ENCODE measurements around the gene B4GALT2.

Gene B4GALT2

GRCh38 chr1:43990271-43991199 is 11.5 kb downstream of the B4GALT2 start:
- no peak for DNase-seq

DNA sequence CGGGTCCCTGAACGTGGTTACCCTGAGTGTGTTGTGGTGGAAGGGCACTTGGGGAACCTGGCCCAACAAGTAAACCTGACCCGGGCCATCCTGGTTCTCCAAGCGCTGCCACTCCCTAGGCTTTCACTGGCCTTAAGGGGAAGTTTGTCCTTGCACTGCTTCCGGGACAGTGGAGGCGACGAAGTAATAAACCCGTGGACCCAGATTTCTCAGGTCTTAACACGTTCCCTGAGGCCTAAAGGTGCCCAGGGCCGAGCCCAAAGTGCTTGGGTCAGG is 12.1 kb downstream of the B4GALT2 start:
- DNase-seq = no peak

- peak; percentile 75 for DNase-seq
Observed at GRCh38 chr1:43991476-43992231, 12.6 kb downstream of the B4GALT2 start, which contains the start of gene CCDC24. Gene CCDC24 (plus strand): TSS chr1:43991599. CDS start chr1:43991879, 280 bp downstream.

- DNase-seq = no peak
Observed at GRCh38 chr1:43992232-43992995, 13.4 kb downstream of the B4GALT2 start.

- no peak for DNase-seq
Observed at GRCh38 chr1:43993206-43993914, 14.3 kb downstream of the B4GALT2 start.

DNA sequence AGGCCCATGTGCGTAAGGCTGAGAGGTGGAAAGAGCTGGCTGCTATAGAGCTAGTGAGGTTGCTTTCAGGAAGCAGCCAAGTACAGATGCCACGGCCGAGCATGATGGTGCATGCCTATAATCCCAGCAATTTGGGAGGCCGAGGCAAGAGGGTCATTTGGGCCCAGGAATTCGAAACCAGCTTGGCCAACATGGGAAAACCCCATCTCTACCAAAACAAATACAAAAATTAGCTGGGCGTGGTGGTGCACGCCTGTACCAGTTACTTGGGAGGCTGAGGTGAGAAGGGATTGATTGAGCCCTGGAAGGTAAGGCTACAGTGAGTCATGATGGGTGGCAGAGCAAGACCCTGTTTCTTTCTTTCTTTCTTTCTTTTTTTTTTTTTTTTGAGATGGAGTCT is 15.1 kb downstream of the B4GALT2 start:
- DNase-seq = no peak

GRCh38 chr1:43994794-43995790 is 16.1 kb downstream of the B4GALT2 start:
- no peak for DNase-seq

DNA sequence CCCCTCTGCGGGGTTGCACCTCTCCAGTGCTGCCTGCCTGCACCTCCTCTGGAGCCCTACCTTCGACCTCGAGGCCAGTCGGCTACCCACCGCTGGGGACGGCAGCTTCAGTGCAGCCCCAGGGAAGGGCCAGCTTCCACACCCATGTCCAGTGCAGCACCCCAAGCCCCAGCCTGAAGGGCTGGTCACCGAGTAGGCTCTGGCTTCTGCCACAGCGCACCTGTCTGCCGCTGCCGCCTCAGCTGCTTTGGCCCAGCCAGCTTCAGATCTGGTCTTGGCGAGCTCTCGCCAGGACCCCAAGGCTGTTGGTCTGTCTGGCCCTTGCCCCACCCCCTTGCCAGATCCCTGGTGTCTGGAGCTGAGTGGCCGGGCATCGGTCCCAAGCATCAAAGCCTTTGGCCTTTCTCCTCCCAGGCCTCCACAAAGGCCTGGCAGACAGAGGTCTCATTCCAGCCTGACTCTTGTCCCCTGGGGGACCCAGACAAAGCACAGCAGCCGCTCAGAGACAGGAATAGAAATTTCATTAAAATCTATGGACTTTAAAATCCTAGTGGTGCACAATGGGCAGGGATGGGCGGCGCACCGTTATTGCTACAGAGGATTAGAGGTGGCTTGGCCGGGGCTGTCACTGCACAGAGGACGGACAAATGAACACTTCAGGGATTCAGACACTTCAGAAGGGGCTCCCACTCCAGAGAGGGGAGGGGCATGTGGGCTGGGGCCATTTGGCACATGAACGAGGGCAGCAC is 17.1 kb downstream of the B4GALT2 start:
- DNase-seq = no peak

DNA sequence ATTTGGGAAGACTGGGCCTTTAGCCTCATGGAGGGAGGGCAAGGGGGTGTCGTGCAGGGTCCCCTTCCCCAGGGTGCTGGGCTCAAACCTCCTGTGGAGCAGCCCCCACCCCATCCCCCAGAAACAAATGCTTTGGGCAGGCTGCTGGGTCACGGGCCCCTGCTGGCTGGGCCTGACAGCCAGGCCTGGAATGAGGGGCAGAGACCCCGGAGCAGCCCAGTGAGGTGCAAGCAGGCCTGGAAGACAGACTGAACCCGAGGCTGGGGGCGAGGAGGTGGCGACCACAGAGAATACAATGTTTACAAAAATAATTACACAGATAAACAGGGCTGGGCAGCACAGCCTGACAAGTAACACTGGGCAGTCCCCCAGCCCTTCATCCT is 17.7 kb downstream of the B4GALT2 start:
- no peak for DNase-seq

GRCh38 chr1:43997295-43997999 is 18.4 kb downstream of the B4GALT2 start:
- no peak for DNase-seq

GRCh38 chr1:43998000-43998378 is 19.0 kb downstream of the B4GALT2 start:
- DNase-seq = no peak

DNA sequence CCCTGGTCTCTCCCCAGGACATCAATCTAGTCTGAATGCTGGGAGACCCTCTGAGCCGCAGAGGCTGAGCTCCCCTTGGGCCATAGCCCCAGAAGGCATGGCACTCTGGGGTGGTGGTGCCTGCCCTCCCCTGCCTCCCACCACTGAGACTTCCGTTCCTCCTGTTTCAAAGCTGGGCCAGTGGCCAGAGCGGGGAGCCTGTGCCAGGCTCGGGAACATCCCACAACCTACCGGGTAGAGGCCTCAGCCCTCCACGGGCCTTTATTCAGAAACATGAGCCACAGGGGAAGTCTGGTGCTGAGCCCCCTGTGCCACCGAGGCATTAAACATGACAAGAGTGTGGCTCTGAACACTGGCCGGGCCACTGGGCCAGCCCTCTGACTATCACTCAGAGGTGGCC is 20.4 kb downstream of the B4GALT2 start:
- no peak for DNase-seq

DNA sequence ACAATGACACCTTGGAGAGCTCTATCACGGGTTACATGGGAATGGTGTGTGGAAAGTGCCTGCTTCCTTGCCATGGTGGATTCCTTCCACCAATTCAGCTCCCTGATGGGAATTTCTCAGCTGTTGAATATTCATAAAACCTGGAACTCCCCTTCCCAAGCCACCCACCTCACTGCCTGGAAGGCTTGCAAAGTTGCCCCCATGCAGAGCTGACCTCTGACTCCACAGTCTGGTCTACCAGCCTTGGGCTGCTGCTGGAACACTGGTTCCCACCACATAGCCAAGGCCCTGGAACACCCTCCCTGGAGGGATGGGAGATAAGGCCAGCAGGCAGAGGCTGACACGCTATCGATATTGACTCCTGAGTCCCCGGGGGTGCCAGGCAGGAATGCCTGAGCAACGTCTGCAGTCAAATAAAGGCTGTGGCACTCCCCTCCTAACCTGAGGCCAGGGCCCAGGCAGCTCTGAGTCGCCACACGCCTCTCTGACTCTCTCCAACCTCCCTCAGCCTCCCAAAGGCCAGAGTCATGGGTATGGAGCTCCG is 21.2 kb downstream of the B4GALT2 start:
- DNase-seq = no peak

- DNase-seq = no peak
Observed at GRCh38 chr1:44002165-44002564, 23.2 kb downstream of the B4GALT2 start.

GRCh38 chr1:44002606-44003157 is 23.7 kb downstream of the B4GALT2 start:
- no peak for DNase-seq

DNA sequence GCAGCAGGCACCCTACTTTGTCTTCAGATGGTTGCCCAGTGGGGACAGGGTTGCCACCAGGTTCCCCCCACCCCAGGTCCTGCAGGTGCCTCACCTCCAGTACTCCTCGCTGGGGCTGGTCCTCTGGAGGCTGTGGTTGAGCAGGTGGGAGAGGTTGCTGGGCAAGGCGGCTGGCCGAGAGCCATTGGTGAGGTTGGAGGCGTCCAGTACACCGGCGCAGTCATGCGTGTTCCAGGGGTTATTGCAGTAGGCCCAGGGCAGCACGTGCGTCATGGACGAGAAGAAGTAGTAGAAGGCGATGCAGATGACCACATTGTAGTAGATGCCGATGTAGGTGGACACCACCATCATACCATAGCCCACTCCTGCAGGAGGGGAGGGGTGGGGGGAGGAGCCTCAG is 29.2 kb downstream of the B4GALT2 start:
- no peak for DNase-seq

DNA sequence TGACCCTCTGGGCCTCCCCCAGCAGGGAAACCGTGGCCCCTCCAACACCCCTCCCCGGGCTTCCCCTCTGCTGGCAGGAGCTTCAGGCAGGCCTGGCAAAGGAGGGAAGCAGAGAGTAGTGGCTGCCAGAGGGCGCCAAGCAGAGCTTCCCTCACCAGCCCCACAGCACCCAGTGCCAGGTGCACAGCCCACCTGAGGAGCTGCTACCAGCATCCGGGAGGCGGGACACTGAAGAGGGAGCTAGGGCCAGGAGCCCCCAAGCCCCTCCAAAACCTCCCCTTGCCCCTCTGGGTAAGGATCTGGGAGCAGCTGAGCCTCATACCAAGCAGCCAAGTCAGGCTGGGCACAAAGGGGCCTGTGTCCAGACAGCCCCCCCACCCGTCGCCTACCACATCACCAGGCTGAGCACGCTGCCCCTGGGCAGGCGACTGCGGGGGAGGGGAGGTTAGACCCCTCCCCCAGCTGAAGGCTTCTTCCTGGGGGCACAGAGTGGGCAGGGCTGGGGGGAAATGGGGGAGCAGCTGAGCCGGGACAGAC is 32.0 kb downstream of the B4GALT2 start:
- no peak for DNase-seq

- no peak for DNase-seq
Observed at GRCh38 chr1:44012404-44012803, 33.4 kb downstream of the B4GALT2 start.

DNA sequence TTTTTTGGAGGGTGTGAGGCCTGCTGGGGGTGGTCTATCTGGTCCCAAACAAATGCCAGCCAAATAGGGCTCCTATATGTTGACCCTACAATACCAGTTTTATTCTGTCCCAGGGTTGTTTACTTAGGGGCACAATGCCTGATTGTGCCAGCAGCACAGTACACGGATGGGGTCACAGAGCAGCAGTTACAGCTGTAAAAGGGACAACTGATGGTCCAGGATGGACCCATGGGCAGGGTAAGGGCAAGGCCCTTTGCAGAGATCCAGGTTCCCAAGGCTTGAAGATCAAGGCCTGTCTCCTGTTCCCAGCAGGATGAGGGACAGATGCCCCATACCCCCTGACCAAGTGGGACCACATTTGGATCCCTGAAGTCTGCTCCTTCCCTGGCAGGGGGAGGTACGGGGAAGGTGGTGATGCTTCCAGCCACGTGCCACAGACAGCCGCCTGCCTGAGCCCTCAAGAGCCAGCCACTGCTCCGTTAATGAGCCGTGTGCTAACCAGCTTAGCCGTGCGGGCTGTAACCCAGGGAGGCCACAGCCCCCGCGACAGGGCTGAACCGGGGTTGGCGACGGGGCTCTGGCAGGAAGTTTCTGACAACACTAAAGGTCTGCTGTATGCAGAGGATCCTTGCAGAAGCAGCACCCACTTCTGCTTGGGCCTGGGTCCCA is 34.1 kb downstream of the B4GALT2 start:
- DNase-seq = no peak
